Neuron (in vitro differentiated cells): ENCODE results near the gene MAMLD1.

Experiments used
- H2AFZ ChIP-seq: one replicate; pipeline ENCODE4 v1.6.1; 2013; ENCODE audit warnings: low read depth, mild to moderate bottlenecking, inconsistent platforms, low read length, moderate library complexity
- H3K27me3 ChIP-seq: one replicate; pipeline ENCODE4 v1.6.1; 2013; ENCODE audit warnings: low read length; ENCODE audit not compliant: insufficient read depth
- H3K36me3 ChIP-seq: one replicate; pipeline ENCODE4 v1.6.1; 2013; ENCODE audit warnings: low read length; ENCODE audit not compliant: insufficient read depth
- H3K4me1 ChIP-seq: one replicate; pipeline ENCODE4 v1.6.1; 2013; ENCODE audit warnings: low read length; ENCODE audit not compliant: insufficient read depth
- H3K4me3 ChIP-seq: 2 replicates; pipeline ENCODE4 v1.5.1; 2013; ENCODE audit warnings: mild to moderate bottlenecking, low read length, moderate library complexity
- H3K9me3 ChIP-seq: one replicate; pipeline ENCODE4 v1.6.1; 2013; ENCODE audit warnings: low read length

MAMLD1 gene

GRCh38 chrX:150361070-150361776 is 1.9 kb upstream of the MAMLD1 start:
- H3K4me1 ChIP-seq: peaks cover 8% of the 10 kb centered on the region
- peak overlapping the region; percentile 63 for H3K4me3 ChIP-seq
- H2AFZ ChIP-seq: no peak overlapping the region
- H3K9me3 ChIP-seq: no peaks in the 10 kb centered on the region
- H3K27me3 ChIP-seq: peaks cover 38% of the 10 kb centered on the region
- no peaks in the 10 kb centered on the region for H3K36me3 ChIP-seq

- no peaks in the 10 kb centered on the region for H3K36me3 ChIP-seq
- peak overlapping the region; percentile 63 for H3K4me3 ChIP-seq
- H3K9me3 ChIP-seq: no peaks in the 10 kb centered on the region
- peaks cover 10% of the 10 kb centered on the region for H3K4me1 ChIP-seq
- H3K27me3 ChIP-seq: peaks cover 38% of the 10 kb centered on the region
- H2AFZ ChIP-seq: no peak overlapping the region
Observed at GRCh38 chrX:150361777-150362351, 1.3 kb upstream of the MAMLD1 start.

DNA sequence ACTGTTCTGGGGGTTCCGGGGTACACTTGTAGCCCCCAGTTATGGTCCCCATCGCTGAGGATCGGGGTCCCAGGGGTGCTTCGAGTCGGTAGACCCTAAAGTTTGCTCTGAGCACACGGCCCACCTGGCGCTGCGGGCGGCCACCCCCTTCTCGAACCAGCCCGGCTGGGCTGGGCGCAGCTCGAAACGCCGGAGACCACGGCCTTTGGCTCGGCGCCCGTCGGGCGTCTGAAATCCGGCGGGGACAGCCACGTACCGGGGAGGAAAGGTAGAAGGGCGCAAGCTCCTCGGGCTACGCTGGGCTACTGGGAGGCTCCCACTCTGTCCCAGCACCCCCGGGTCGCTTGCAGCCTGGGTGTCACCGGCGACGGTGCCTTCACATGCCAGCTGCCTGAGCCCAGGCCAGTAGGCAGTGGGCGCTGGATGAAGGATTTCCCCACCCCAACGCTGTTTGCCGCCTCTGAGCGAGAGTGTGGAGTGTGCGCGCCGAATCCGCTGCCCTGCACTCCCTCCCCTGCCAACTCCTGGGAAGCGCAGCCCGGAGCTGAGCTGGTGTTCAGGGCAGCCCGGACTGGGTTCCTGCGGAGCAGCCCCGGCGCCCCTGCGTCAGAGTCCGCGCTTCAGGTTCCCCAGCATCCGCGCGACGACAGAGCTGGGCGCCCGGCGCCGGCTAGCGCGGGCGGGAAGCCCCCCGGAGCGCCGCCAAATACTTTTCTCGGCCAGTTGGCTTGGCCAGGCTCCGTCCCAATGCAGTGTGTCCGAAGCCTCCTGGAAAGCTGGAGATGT is 637 bp downstream of the MAMLD1 start:
- Histone ChIP-seq H3K27me3 (peaks cover 26% of the 10 kb centered on the region), H3K4me1 (peaks cover 10% of the 10 kb centered on the region), H3K4me3 (peak overlapping the region; percentile 63), H3K36me3 (no peaks in the 10 kb centered on the region), H3K9me3 (no peaks in the 10 kb centered on the region), H2AFZ (no peak overlapping the region)

GRCh38 chrX:150364347-150365050 is 1.4 kb downstream of the MAMLD1 start:
- Histone ChIP-seq H3K4me3 (peak overlapping the region; percentile 63), H3K27me3 (peaks cover 23% of the 10 kb centered on the region), H3K9me3 (no peaks in the 10 kb centered on the region)

GRCh38 chrX:150365051-150365989 is 2.2 kb downstream of the MAMLD1 start:
- Histone ChIP-seq H3K27me3 (peaks cover 15% of the 10 kb centered on the region), H3K4me1 (peaks cover 10% of the 10 kb centered on the region), H3K4me3 (peak overlapping the region; percentile 63), H2AFZ (peak overlapping the region; percentile 83), H3K36me3 (no peaks in the 10 kb centered on the region), H3K9me3 (no peaks in the 10 kb centered on the region)

More at GRCh38 chrX:150364347-150365050, 1.4 kb downstream of the MAMLD1 start:
- H3K36me3 ChIP-seq: no peaks in the 10 kb centered on the region
- no peak overlapping the region for H2AFZ ChIP-seq
- H3K4me1 ChIP-seq: peaks cover 10% of the 10 kb centered on the region

- peak overlapping the region; percentile 83 for H2AFZ ChIP-seq
Observed at GRCh38 chrX:150365990-150366911, 3.1 kb downstream of the MAMLD1 start.

GRCh38 chrX:150366951-150367545 is 3.9 kb downstream of the MAMLD1 start:
- H3K36me3 ChIP-seq: no peaks in the 10 kb centered on the region
- H3K4me3 ChIP-seq: peak overlapping the region; percentile 63

More at GRCh38 chrX:150365990-150366911, 3.1 kb downstream of the MAMLD1 start:
- Histone ChIP-seq H3K9me3 (no peaks in the 10 kb centered on the region), H3K4me1 (peaks cover 10% of the 10 kb centered on the region), H3K36me3 (no peaks in the 10 kb centered on the region), H3K27me3 (peaks cover 6% of the 10 kb centered on the region), H3K4me3 (peak overlapping the region; percentile 63)

DNA sequence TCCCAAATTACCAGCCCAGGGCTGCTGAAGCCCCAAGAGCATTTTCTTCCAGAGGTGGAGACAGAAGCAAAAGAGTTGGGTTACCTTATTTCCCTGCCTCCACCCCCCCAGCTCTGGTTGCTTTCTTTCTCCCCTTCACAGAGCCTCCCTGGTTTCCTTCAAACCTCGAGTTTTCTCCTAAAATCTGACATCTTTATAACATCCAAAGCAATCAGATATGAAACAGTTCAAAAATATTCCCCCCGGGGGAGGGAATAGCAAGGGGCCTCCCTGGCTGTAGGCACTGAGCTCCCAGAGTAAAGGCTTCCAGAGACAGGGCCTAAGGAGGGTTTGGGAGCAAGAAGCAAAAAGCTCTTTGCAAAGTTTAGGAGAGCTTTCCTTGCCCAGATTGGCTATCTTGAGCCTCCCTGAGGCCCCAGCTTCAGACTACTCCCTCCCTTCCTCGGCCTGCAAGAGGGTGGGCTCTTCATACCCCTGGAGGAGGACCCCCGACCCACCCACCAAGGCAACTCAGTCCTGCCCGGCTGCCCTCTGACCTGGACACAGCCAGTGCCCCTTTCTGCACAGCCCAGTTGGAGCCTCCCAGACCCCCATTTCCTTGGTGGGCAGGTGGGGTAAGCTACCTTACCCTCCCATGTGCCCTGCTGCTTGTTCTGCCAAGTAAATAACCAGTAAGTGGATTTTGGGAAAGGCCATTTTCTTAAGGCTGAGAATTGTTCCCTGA is 7.6 kb downstream of the MAMLD1 start:
- H3K27me3 ChIP-seq: no peaks in the 10 kb centered on the region
- H2AFZ ChIP-seq: no peak overlapping the region
- peaks cover 6% of the 10 kb centered on the region for H3K4me1 ChIP-seq
- H3K36me3 ChIP-seq: no peaks in the 10 kb centered on the region
- H3K9me3 ChIP-seq: no peaks in the 10 kb centered on the region
- no peak overlapping the region for H3K4me3 ChIP-seq

More at GRCh38 chrX:150366951-150367545, 3.9 kb downstream of the MAMLD1 start:
- H3K4me1 ChIP-seq: peaks cover 6% of the 10 kb centered on the region
- H3K27me3 ChIP-seq: no peaks in the 10 kb centered on the region
- no peaks in the 10 kb centered on the region for H3K9me3 ChIP-seq
- H2AFZ ChIP-seq: peak overlapping the region; percentile 83

DNA sequence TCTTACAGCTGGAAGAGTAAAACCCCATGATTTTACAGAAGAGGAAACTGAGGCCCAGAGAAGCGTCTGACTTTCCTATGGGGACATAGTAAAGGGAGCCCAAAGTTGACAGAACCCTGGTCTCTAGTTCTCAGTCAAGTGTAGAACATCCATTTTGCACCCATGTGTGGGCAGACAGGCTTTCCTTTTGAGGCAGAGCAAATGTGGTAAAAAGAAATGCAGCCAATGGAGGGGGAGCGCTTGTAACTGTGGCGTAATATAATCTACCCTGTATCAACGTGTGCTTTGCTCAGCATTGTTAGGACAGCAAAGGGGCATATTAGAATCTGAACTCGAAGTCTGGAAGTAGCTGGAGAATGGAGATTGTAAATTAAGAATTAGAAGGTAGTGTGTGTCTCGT is 8.8 kb downstream of the MAMLD1 start:
- H3K4me3 ChIP-seq: no peak overlapping the region
- no peaks in the 10 kb centered on the region for H3K36me3 ChIP-seq

DNA sequence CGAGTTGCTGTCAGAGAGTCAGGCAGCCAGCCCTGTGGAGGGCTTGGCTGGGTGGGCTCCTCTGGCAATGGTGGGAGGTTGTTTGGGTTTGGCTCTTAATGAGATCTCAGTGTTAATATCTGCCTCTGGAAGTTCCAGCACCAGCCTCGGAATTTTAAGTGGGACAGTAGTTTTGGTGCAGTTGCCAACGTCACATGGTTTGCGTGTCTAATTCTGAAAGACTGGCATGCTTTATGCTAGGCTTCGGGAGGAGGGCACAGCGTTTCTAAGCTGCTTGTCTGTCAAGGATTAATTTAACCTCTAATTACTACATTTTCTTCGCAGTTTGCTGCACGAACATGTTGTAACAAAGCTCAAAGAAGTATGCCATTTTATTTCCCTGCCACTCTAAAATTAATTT is 9.2 kb downstream of the MAMLD1 start:
- Histone ChIP-seq H3K4me3 (no peak overlapping the region), H2AFZ (no peak overlapping the region), H3K36me3 (no peaks in the 10 kb centered on the region), H3K4me1 (peaks cover 4% of the 10 kb centered on the region), H3K9me3 (no peaks in the 10 kb centered on the region), H3K27me3 (no peaks in the 10 kb centered on the region)

More for the DNA sequence above, 8.8 kb downstream of the MAMLD1 start:
- Histone ChIP-seq H3K9me3 (no peaks in the 10 kb centered on the region), H3K4me1 (peaks cover 4% of the 10 kb centered on the region), H2AFZ (no peak overlapping the region), H3K27me3 (no peaks in the 10 kb centered on the region)
